ENCODE measurements around the gene DNPEP. TPM values are rescaled to one million over a fixed set of nuclear protein-coding genes. Genes with fewer than 3 reads are reported as not detected.

DNPEP gene
- total RNA-seq, 1 donor from 2014 or later = 74.8 TPM

- no peak for ATAC-seq
These were observed 3.5 kb downstream of the DNPEP start for GRCh38 chr2:219384083-219384713.

GRCh38 chr2:219381448-219381847, 6.3 kb downstream of the DNPEP start:
- intact Hi-C loops (cut with micrococcal nuclease) = no loop called here
- ATAC-seq = no peak
- DNase-seq = no peak

More at GRCh38 chr2:219384083-219384713, 3.5 kb downstream of the DNPEP start:
- intact Hi-C loops (cut with micrococcal nuclease) = no loop called here
- no peak for DNase-seq

- DNase-seq (no peak), ATAC-seq (no peak)
- intact Hi-C loops (cut with micrococcal nuclease) = no loop called here
These were observed 6.8 kb downstream of the DNPEP start for GRCh38 chr2:219380926-219381325.

GRCh38 chr2:219378163-219378851, 9.4 kb downstream of the DNPEP start:
- intact Hi-C loops (cut with micrococcal nuclease) = no loop called here
- ATAC-seq (peak; percentile 56), DNase-seq (no peak)

- DNase-seq (peak; percentile 61), ATAC-seq (peak; percentile 81)
- intact Hi-C loops (cut with micrococcal nuclease) = no loop called here
These were observed 18.3 kb downstream of the DNPEP start for GRCh38 chr2:219369447-219369861.

- intact Hi-C loops (cut with micrococcal nuclease) = no loop called here
- DNase-seq = no peak
These were observed 19.0 kb downstream of the DNPEP start for GRCh38 chr2:219368690-219369191.

GRCh38 chr2:219362524-219363164, 25.1 kb downstream of the DNPEP start:
- peak; percentile 86 for ATAC-seq
- intact Hi-C loops (cut with micrococcal nuclease) = no loop called here
- peak; percentile 64 for DNase-seq

More at GRCh38 chr2:219368690-219369191, 19.0 kb downstream of the DNPEP start:
- peak; percentile 92 for ATAC-seq

- DNase-seq = no peak
- intact Hi-C loops (cut with micrococcal nuclease) = no loop called here
- ATAC-seq = no peak
These were observed 25.6 kb downstream of the DNPEP start for GRCh38 chr2:219362072-219362471.

GRCh38 chr2:219358170-219359075, 29.3 kb downstream of the DNPEP start:
- ATAC-seq (peak; percentile 22), DNase-seq (no peak)

GRCh38 chr2:219356834-219357233, 30.9 kb downstream of the DNPEP start:
- DNase-seq = no peak
- intact Hi-C loops (cut with micrococcal nuclease) = no loop called here
- peak; percentile 27 for ATAC-seq

More at GRCh38 chr2:219358170-219359075, 29.3 kb downstream of the DNPEP start:
- intact Hi-C loops (cut with micrococcal nuclease) = no loop called here

GRCh38 chr2:219354582-219354981, 33.1 kb downstream of the DNPEP start:
- DNase-seq (no peak), ATAC-seq (no peak)
- intact Hi-C loops (cut with micrococcal nuclease) = no loop called here

GRCh38 chr2:219353129-219353528, 34.6 kb downstream of the DNPEP start:
- ATAC-seq = no peak
- intact Hi-C loops (cut with micrococcal nuclease) = no loop called here
- DNase-seq = no peak

- ATAC-seq = peak; percentile 60
- DNase-seq = no peak
- intact Hi-C loops (cut with micrococcal nuclease) = no loop called here
These were observed 35.2 kb downstream of the DNPEP start for GRCh38 chr2:219352448-219353023.

GRCh38 chr2:219350710-219351221, 36.9 kb downstream of the DNPEP start:
- DNase-seq = no peak
- ATAC-seq = no peak
- intact Hi-C loops (cut with micrococcal nuclease) = no loop called here

GRCh38 chr2:219350215-219350614, 37.5 kb downstream of the DNPEP start:
- DNase-seq = no peak
- intact Hi-C loops (cut with micrococcal nuclease) = no loop called here
- no peak for ATAC-seq

GRCh38 chr2:219344751-219345430, 42.8 kb downstream of the DNPEP start:
- intact Hi-C loops (cut with micrococcal nuclease) = no loop called here
- peak; percentile 62 for ATAC-seq
- DNase-seq = peak; percentile 69

GRCh38 chr2:219335373-219335786, 52.3 kb downstream of the DNPEP start:
- DNase-seq = no peak
- intact Hi-C loops (cut with micrococcal nuclease) = no loop called here
- ATAC-seq = no peak

- DNase-seq (no peak), ATAC-seq (no peak)
- intact Hi-C loops (cut with micrococcal nuclease) = no loop called here
These were observed 53.6 kb downstream of the DNPEP start for GRCh38 chr2:219334076-219334475.
